ENCODE measurements around the gene ENPP6.

Gene ENPP6

GRCh38 chr4:184192933-184193332 is 24.7 kb downstream of the ENPP6 start:
- Histone ChIP-seq H3K4me2 (ENCODE audit: low read depth, low read length, poor library complexity, severe bottlenecking) (no peak overlapping the region), H3K9me2 (replicated peaks; ENCODE audit: low read depth, low read length) (no peaks in the 10 kb centered on the region), H3K4me1 (ENCODE audit: insufficient read depth, low read length, poor library complexity, severe bottlenecking) (no peaks in the 10 kb centered on the region), H3K36me3 (ENCODE audit: insufficient read depth, low read length) (no peaks in the 10 kb centered on the region), H3K9me3 (ENCODE audit: insufficient read depth, low read depth, low read length) (no peaks in the 10 kb centered on the region), H3K4me3 (ENCODE audit: low read length, poor library complexity, severe bottlenecking) (no peak overlapping the region), H2AFZ (ENCODE audit: low read length) (no peak overlapping the region), H3F3A (ENCODE audit: low read depth) (no peaks in the 10 kb centered on the region), H3K9ac (ENCODE audit: low read depth, low read length, poor library complexity, severe bottlenecking) (no peak overlapping the region), H4K20me1 (ENCODE audit: insufficient read depth, low read length, poor library complexity, severe bottlenecking) (no peaks in the 10 kb centered on the region), H3K27me3 (ENCODE audit: insufficient read depth, low read length, poor library complexity, severe bottlenecking) (no peaks in the 10 kb centered on the region), H3K79me2 (ENCODE audit: insufficient read depth, low read length) (no peaks in the 10 kb centered on the region)
- TF ChIP-seq EZH2phosphoT487 (IDR thresholded peaks at IDR 0.05; ENCODE audit: borderline replicate concordance) (no peak), CTCF (conservative IDR thresholded peaks at IDR 0.05; ENCODE audit: low read length) (no peak)

- H3K27me3 ChIP-seq (ENCODE audit: insufficient read depth, low read length, poor library complexity, severe bottlenecking), result no peaks in the 10 kb centered on the region
- TF ChIP-seq CTCF (conservative IDR thresholded peaks at IDR 0.05; ENCODE audit: low read length) (no peak), EZH2phosphoT487 (IDR thresholded peaks at IDR 0.05; ENCODE audit: borderline replicate concordance) (no peak)
- H4K20me1 ChIP-seq (ENCODE audit: insufficient read depth, low read length, poor library complexity, severe bottlenecking), result no peaks in the 10 kb centered on the region
- H3K4me1 ChIP-seq (ENCODE audit: insufficient read depth, low read length, poor library complexity, severe bottlenecking), result no peaks in the 10 kb centered on the region
- no peaks in the 10 kb centered on the region for H3F3A ChIP-seq (ENCODE audit: low read depth)
- H3K4me2 ChIP-seq (ENCODE audit: low read depth, low read length, poor library complexity, severe bottlenecking), result no peak overlapping the region
- no peaks in the 10 kb centered on the region for H3K9me3 ChIP-seq (ENCODE audit: insufficient read depth, low read depth, low read length)
- H3K9me2 ChIP-seq (replicated peaks; ENCODE audit: low read depth, low read length), result no peaks in the 10 kb centered on the region
- H2AFZ ChIP-seq (ENCODE audit: low read length), result no peak overlapping the region
- no peak overlapping the region for H3K4me3 ChIP-seq (ENCODE audit: low read length, poor library complexity, severe bottlenecking)
- H3K9ac ChIP-seq (ENCODE audit: low read depth, low read length, poor library complexity, severe bottlenecking), result no peak overlapping the region
- no peaks in the 10 kb centered on the region for H3K36me3 ChIP-seq (ENCODE audit: insufficient read depth, low read length)
- H3K79me2 ChIP-seq (ENCODE audit: insufficient read depth, low read length), result no peaks in the 10 kb centered on the region
Measured at GRCh38 chr4:184191267-184191666, 26.4 kb downstream of the ENPP6 start.

- TF ChIP-seq EZH2phosphoT487 (IDR thresholded peaks at IDR 0.05; ENCODE audit: borderline replicate concordance), result no peak
- H2AFZ ChIP-seq (ENCODE audit: low read length), result no peak overlapping the region
Measured at GRCh38 chr4:184190711-184191110, 27.0 kb downstream of the ENPP6 start.

GRCh38 chr4:184189966-184190365 is 27.7 kb downstream of the ENPP6 start:
- H3K4me3 ChIP-seq (ENCODE audit: low read length, poor library complexity, severe bottlenecking), result no peak overlapping the region
- no peaks in the 10 kb centered on the region for H3K27me3 ChIP-seq (ENCODE audit: insufficient read depth, low read length, poor library complexity, severe bottlenecking)
- no peaks in the 10 kb centered on the region for H3K79me2 ChIP-seq (ENCODE audit: insufficient read depth, low read length)
- H3F3A ChIP-seq (ENCODE audit: low read depth), result no peaks in the 10 kb centered on the region
- no peaks in the 10 kb centered on the region for H3K9me2 ChIP-seq (replicated peaks; ENCODE audit: low read depth, low read length)
- H3K4me2 ChIP-seq (ENCODE audit: low read depth, low read length, poor library complexity, severe bottlenecking), result no peak overlapping the region
- no peaks in the 10 kb centered on the region for H3K9me3 ChIP-seq (ENCODE audit: insufficient read depth, low read depth, low read length)
- no peak for TF ChIP-seq CTCF (conservative IDR thresholded peaks at IDR 0.05; ENCODE audit: low read length)
- no peak for TF ChIP-seq EZH2phosphoT487 (IDR thresholded peaks at IDR 0.05; ENCODE audit: borderline replicate concordance)
- no peaks in the 10 kb centered on the region for H4K20me1 ChIP-seq (ENCODE audit: insufficient read depth, low read length, poor library complexity, severe bottlenecking)
- no peak overlapping the region for H2AFZ ChIP-seq (ENCODE audit: low read length)
- no peaks in the 10 kb centered on the region for H3K36me3 ChIP-seq (ENCODE audit: insufficient read depth, low read length)
- H3K4me1 ChIP-seq (ENCODE audit: insufficient read depth, low read length, poor library complexity, severe bottlenecking), result no peaks in the 10 kb centered on the region
- H3K9ac ChIP-seq (ENCODE audit: low read depth, low read length, poor library complexity, severe bottlenecking), result no peak overlapping the region

More at GRCh38 chr4:184190711-184191110, 27.0 kb downstream of the ENPP6 start:
- no peaks in the 10 kb centered on the region for H3K27me3 ChIP-seq (ENCODE audit: insufficient read depth, low read length, poor library complexity, severe bottlenecking)
- H3K9me3 ChIP-seq (ENCODE audit: insufficient read depth, low read depth, low read length), result no peaks in the 10 kb centered on the region
- no peaks in the 10 kb centered on the region for H3F3A ChIP-seq (ENCODE audit: low read depth)
- no peaks in the 10 kb centered on the region for H3K4me1 ChIP-seq (ENCODE audit: insufficient read depth, low read length, poor library complexity, severe bottlenecking)
- H3K9me2 ChIP-seq (replicated peaks; ENCODE audit: low read depth, low read length), result no peaks in the 10 kb centered on the region
- H3K79me2 ChIP-seq (ENCODE audit: insufficient read depth, low read length), result no peaks in the 10 kb centered on the region
- H3K9ac ChIP-seq (ENCODE audit: low read depth, low read length, poor library complexity, severe bottlenecking), result no peak overlapping the region
- no peaks in the 10 kb centered on the region for H4K20me1 ChIP-seq (ENCODE audit: insufficient read depth, low read length, poor library complexity, severe bottlenecking)
- H3K36me3 ChIP-seq (ENCODE audit: insufficient read depth, low read length), result no peaks in the 10 kb centered on the region
- H3K4me2 ChIP-seq (ENCODE audit: low read depth, low read length, poor library complexity, severe bottlenecking), result no peak overlapping the region
- H3K4me3 ChIP-seq (ENCODE audit: low read length, poor library complexity, severe bottlenecking), result no peak overlapping the region
